H9 (cell line): ENCODE results near the gene HSPG2. TPM values are rescaled to one million over a fixed set of nuclear protein-coding genes. Genes with fewer than 3 reads are reported as not detected.

Experiments
- DNase-seq: peaks from one replicate; pipeline ENCODE4 v3.0.0-alpha.2; 2017
- H2AFZ ChIP-seq: one replicate; pipeline ENCODE4 v1.6.1; 2013; ENCODE audit warnings: mild to moderate bottlenecking, low read length, control low read depth, moderate library complexity
- H2AK5ac ChIP-seq: 2 replicates; pipeline ENCODE4 v1.6.1; 2013; ENCODE audit warnings: low read length, control low read depth, mixed read lengths; ENCODE audit not compliant: insufficient read length
- H2BK120ac ChIP-seq: one replicate; pipeline ENCODE4 v1.6.1; 2013; ENCODE audit warnings: low read depth, mild to moderate bottlenecking, low read length, control low read depth, inconsistent platforms; ENCODE audit not compliant: poor library complexity, severe bottlenecking
- H2BK12ac ChIP-seq: 2 replicates; pipeline ENCODE4 v1.6.1; 2013; ENCODE audit warnings: low read length, control low read depth, mixed read lengths, low read depth; ENCODE audit not compliant: insufficient read length
- H2BK15ac ChIP-seq: 2 replicates; pipeline ENCODE4 v1.6.1; 2013; ENCODE audit warnings: low read depth, low read length, control low read depth
- H2BK20ac ChIP-seq: one replicate; pipeline ENCODE4 v1.6.1; 2013; ENCODE audit warnings: low read depth, mild to moderate bottlenecking, low read length, control low read depth, inconsistent platforms; ENCODE audit not compliant: poor library complexity, severe bottlenecking
- H2BK5ac ChIP-seq: 2 replicates; pipeline ENCODE4 v1.6.1; 2013; ENCODE audit warnings: low read length, control low read depth, mixed read lengths; ENCODE audit not compliant: insufficient read length
- H3K14ac ChIP-seq: 2 replicates; pipeline ENCODE4 v1.6.1; 2013; ENCODE audit warnings: low read length, control low read depth; ENCODE audit not compliant: insufficient read depth
- H3K18ac ChIP-seq: 2 replicates; pipeline ENCODE4 v1.6.1; 2013; ENCODE audit warnings: low read depth, mild to moderate bottlenecking, mixed read lengths, low read length, control low read depth; ENCODE audit not compliant: insufficient read length
- H3K23ac ChIP-seq: 2 replicates; pipeline ENCODE4 v1.6.1; 2013; ENCODE audit warnings: low read length, control low read depth, mixed read lengths, low read depth; ENCODE audit not compliant: insufficient read length
- H3K23me2 ChIP-seq: 2 replicates; pipeline ENCODE4 v1.6.1; 2013; ENCODE audit warnings: low read depth, mild to moderate bottlenecking, mixed read lengths, low read length, control low read depth; ENCODE audit not compliant: insufficient read length, poor library complexity, severe bottlenecking
- H3K27ac ChIP-seq: 2 replicates; pipeline ENCODE4 v1.5.1; 2013; ENCODE audit warnings: low read length, control low read depth, mixed read lengths, low read depth; ENCODE audit not compliant: insufficient read length
- H3K27me3 ChIP-seq: 2 replicates; pipeline ENCODE4 v1.6.1; 2013; ENCODE audit warnings: low read length, control low read depth, inconsistent platforms; ENCODE audit not compliant: insufficient read depth
- H3K4ac ChIP-seq: 2 replicates; pipeline ENCODE4 v1.6.1; 2013; ENCODE audit warnings: low read depth, mild to moderate bottlenecking, control low read depth, inconsistent platforms, low read length, moderate library complexity
- H3K4me1 ChIP-seq: 2 replicates; pipeline ENCODE4 v1.6.1; 2013; ENCODE audit warnings: low read length, control low read depth, inconsistent platforms; ENCODE audit not compliant: insufficient read depth
- H3K4me2 ChIP-seq: 2 replicates; pipeline ENCODE4 v1.6.1; 2013; ENCODE audit warnings: low read length, control low read depth, mixed read lengths; ENCODE audit not compliant: insufficient read length, insufficient read depth
- H3K56ac ChIP-seq: 2 replicates; pipeline ENCODE4 v1.6.1; 2013; ENCODE audit warnings: low read depth, mild to moderate bottlenecking, mixed read lengths, low read length, control low read depth; ENCODE audit not compliant: insufficient read length
- H3K79me1 ChIP-seq: 2 replicates; pipeline ENCODE4 v1.6.1; 2013; ENCODE audit warnings: low read depth, mild to moderate bottlenecking, moderate library complexity, low read length, control low read depth, inconsistent platforms; ENCODE audit not compliant: insufficient read depth, poor library complexity, severe bottlenecking
- H3K79me2 ChIP-seq: 2 replicates; pipeline ENCODE4 v1.6.1; 2013; ENCODE audit warnings: low read length, control low read depth, inconsistent platforms; ENCODE audit not compliant: insufficient read depth
- H3K9ac ChIP-seq: 2 replicates; pipeline ENCODE4 v1.6.1; 2013; ENCODE audit warnings: low read length, control low read depth, mixed read lengths; ENCODE audit not compliant: insufficient read length; ENCODE audit errors: extremely low read depth
- H3K9me3 ChIP-seq: one replicate; pipeline ENCODE4 v1.6.1; 2013; ENCODE audit warnings: low read depth, low read length, inconsistent platforms; ENCODE audit not compliant: control insufficient read depth
- H3T11ph ChIP-seq: one replicate; pipeline ENCODE4 v1.6.1; 2013; ENCODE audit warnings: mild to moderate bottlenecking, low read length, control low read depth, inconsistent platforms
- H4K20me1 ChIP-seq: one replicate; pipeline ENCODE4 v1.6.1; 2013; ENCODE audit not compliant: control insufficient read depth, insufficient read length, insufficient read depth
- H4K5ac ChIP-seq: 2 replicates; pipeline ENCODE4 v1.6.1; 2013; ENCODE audit warnings: low read depth, mild to moderate bottlenecking, mixed read lengths, low read length, control low read depth; ENCODE audit not compliant: insufficient read length
- H4K8ac ChIP-seq: replicated peaks from 2 replicates; pipeline ENCODE4 v1.6.1; 2013; ENCODE audit warnings: low read length, control low read depth, mixed read lengths, low read depth; ENCODE audit not compliant: insufficient read length
- H4K91ac ChIP-seq: 2 replicates; pipeline ENCODE4 v1.6.1; 2013; ENCODE audit warnings: low read depth, mild to moderate bottlenecking, moderate library complexity, mixed read lengths, low read length, control low read depth; ENCODE audit not compliant: insufficient read length
- H3K27ac Mint-ChIP-seq, 3 experiments: 2 replicates in 2 of 3; 3 replicates in 1 of 3; pipeline ENCODE4 v1.8.0; 2020 to 2021; ENCODE audit warnings: mixed read lengths in 3 of 3, mild to moderate bottlenecking in 1 of 3, moderate library complexity in 1 of 3
- H3K27me3 Mint-ChIP-seq: 2 replicates; pipeline ENCODE4 v1.8.0; 2021; ENCODE audit warnings: low read depth, mild to moderate bottlenecking, moderate library complexity, mixed read lengths
- H3K36me3 Mint-ChIP-seq, 3 experiments: 2 replicates in 2 of 3; 3 replicates in 1 of 3; pipeline ENCODE4 v1.8.0; 2020 to 2021; ENCODE audit warnings: low read depth in 3 of 3, mixed read lengths in 3 of 3; ENCODE audit not compliant: insufficient read depth in 1 of 3
- H3K4me1 Mint-ChIP-seq, 2 experiments: 2 replicates each; pipeline ENCODE4 v1.8.0; 2020; ENCODE audit warnings: mixed read lengths in 2 of 2
- H3K4me3 Mint-ChIP-seq, 2 experiments: 2 replicates in 1 of 2; 3 replicates in 1 of 2; pipeline ENCODE4 v1.8.0; 2020 to 2021; ENCODE audit warnings: mild to moderate bottlenecking in 2 of 2, mixed read lengths in 2 of 2, moderate library complexity in 1 of 2
- H3K9me3 Mint-ChIP-seq, 2 experiments: 2 replicates in 1 of 2; 3 replicates in 1 of 2; pipeline ENCODE4 v1.8.0; 2020; ENCODE audit warnings: mild to moderate bottlenecking in 2 of 2, mixed read lengths in 2 of 2, moderate library complexity in 1 of 2
- CTCF ChIP-seq: fragments of 200-600 bp; sonication (generic); conservative IDR thresholded peaks from 3 replicates; pipeline ENCODE4 v1.8.0; 2021; ENCODE audit warnings: antibody characterized with exemption, mild to moderate bottlenecking
- WGBS: extraction: QIAGEN DNeasy Blood & Tissue Kit; methylation state at CpG from one replicate; pipeline ENCODE4 v1.1.7; 2013; ENCODE audit warnings: missing lambda C conversion rate, low lambda C conversion rate, mixed read lengths; ENCODE audit not compliant: insufficient read length; ENCODE audit errors: extremely low coverage; 5-methylcytosine and 5-hydroxymethylcytosine counted together
- total RNA-seq: library from RNA; stranded (reverse); gene quantifications from 2 replicates; pipeline ENCODE4 v1.2.1, GENCODE V29; 2021

The HSPG2 gene
- total RNA-seq, 1 experiment from 2014 or later = 90.0 TPM

GRCh38 chr1:21848524-21849174 lies 88.5 kb downstream of the HSPG2 start:
- Histone ChIP-seq H3K18ac (no peak overlapping the region), H2AK5ac (no peak overlapping the region), H3K23ac (no peak overlapping the region), H2BK120ac (no peak overlapping the region), H3K4ac (no peak overlapping the region), H3K23me2 (no peaks in the 10 kb centered on the region), H3K14ac (no peak overlapping the region; the same call in 1 of the 2 replicates), H3K4me1 (no peaks in the 10 kb centered on the region), H3K56ac (no peak overlapping the region), H2BK12ac (no peak overlapping the region), H3K9me3 (no peaks in the 10 kb centered on the region), H3K27ac (no peak overlapping the region), H2AFZ (no peak overlapping the region), H4K8ac (no peak overlapping the region), H2BK20ac (no peak overlapping the region), H2BK5ac (no peak overlapping the region), H4K20me1 (no peaks in the 10 kb centered on the region), H3K27me3 (no peaks in the 10 kb centered on the region), H3K79me1 (no peaks in the 10 kb centered on the region), H4K91ac (no peak overlapping the region), H3K9ac (no peak overlapping the region), H3T11ph (no peak overlapping the region), H2BK15ac (no peak overlapping the region), H3K4me2 (no peak overlapping the region), H4K5ac (no peak overlapping the region), H3K79me2 (no peaks in the 10 kb centered on the region)
- TF ChIP-seq CTCF = no peak
- no peak overlapping the region for H3K4me3 Mint-ChIP-seq
- no peaks in the 10 kb centered on the region for H3K4me1 Mint-ChIP-seq
- H3K27me3 Mint-ChIP-seq = peaks cover 1% of the 10 kb centered on the region; the same call in 1 of the 2 replicates
- DNase-seq = no peak
- H3K9me3 Mint-ChIP-seq = no peaks in the 10 kb centered on the region
- WGBS = no CpG with 5 or more reads among the region's 17 CpGs
- peaks cover 9 to 59% (median 45%) of the 10 kb centered on the region in 3 experiments; a peak in 6 of 7 replicates for H3K36me3 Mint-ChIP-seq
- no peak overlapping the region for H3K27ac Mint-ChIP-seq
